NCI-H748 treated with DMSO at 0.1 percent for 48 hours (cell line): ENCODE results near the gene TMEM115.
A peak's percentile ranks its signal among the peaks of the same experiment; 100 is the strongest.

Experiments
- DNase-seq: peaks from one replicate; lab custom pipeline; 2025; lab: John Stamatoyannopoulos, UW

The TMEM115 gene, protein sequence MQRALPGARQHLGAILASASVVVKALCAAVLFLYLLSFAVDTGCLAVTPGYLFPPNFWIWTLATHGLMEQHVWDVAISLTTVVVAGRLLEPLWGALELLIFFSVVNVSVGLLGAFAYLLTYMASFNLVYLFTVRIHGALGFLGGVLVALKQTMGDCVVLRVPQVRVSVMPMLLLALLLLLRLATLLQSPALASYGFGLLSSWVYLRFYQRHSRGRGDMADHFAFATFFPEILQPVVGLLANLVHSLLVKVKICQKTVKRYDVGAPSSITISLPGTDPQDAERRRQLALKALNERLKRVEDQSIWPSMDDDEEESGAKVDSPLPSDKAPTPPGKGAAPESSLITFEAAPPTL

DNA sequence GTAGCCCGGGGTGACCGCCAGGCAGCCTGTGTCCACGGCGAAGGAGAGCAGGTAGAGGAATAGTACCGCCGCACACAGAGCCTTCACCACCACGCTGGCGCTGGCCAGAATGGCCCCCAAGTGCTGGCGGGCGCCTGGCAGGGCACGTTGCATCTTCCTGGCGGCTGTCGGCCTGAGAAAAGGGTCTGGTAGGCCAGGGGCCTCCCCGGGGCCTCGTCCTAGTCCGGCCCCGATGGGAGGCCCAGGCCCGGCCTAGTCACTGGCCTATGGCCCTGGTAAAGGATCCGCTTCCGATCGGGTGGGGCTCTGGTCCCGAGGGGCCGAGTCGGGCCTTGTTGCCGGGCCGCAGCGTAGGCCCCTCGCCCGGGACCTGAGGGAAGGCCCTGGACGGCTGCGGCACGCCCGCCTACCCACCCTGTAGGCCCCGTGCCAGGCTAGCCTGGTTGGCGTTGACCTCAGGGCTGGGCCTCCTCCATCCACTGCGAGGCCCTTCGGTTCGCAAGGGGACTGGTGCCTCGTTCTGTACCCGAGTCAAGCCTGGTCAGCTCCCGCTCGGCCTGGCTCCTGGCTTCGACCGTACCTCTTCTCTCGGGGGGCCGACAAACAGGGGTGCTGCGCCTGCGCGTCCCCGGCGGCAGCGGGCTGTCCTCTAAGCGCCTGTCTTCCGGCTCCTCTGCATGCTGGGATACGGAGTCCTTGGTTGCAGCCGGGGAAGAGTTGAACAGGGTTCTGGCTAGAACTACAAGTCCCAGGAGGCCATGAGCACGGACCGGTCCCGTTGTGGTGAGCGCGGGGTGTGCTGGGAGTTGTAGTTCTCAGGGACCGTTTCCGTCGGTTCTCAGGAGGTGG, at the start of gene TMEM115:
Gene TMEM115 (minus strand): TSS at position 611 of the 849 bp plus-strand sequence. CDS start 458 bp downstream, at position 153.
- DNase-seq, result peak; percentile 92

DNA sequence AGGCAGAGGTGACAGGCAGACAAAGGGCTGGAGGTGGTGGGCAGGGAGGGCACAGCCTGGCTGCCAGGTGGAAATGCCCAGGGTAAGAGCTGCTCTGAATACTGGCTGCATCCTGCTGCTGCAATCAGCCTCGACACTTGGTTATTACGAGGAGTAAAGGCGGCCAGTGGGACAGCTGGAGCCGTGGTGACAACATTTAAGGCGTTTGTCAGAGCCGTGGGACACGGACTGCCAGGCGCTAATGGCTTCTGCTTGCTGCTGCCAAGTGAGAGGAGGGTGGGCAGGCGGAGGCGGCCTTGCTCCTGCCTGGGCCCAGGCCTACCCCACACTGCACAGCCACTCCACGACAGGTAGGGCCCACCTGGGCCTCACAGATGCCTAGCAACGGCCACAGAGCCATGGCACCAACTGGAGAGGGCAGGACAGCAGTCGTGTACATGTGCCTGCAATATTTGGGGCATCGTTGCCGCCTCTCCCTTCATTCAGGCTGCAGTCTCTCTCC, 49.2 kb upstream of the TMEM115 start:
- DNase-seq, result no peak

DNA sequence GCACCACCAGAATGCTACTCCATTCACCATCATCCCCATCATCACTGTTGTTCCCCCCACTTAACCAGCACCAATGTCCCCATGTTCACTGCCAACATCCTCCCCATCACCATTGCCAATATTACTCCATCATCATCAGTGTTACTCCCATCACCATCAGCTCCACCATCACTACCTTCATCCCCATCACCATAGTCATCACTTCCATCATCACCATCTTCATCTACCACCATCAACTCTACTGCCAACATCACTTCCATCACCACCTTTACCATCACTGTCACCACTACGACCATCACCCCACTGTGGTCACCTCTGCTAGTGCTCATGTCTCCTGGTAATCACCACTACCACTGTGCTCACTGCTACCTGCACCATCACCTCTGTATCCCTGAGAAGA, 47.2 kb upstream of the TMEM115 start:
- no peak for DNase-seq

DNA sequence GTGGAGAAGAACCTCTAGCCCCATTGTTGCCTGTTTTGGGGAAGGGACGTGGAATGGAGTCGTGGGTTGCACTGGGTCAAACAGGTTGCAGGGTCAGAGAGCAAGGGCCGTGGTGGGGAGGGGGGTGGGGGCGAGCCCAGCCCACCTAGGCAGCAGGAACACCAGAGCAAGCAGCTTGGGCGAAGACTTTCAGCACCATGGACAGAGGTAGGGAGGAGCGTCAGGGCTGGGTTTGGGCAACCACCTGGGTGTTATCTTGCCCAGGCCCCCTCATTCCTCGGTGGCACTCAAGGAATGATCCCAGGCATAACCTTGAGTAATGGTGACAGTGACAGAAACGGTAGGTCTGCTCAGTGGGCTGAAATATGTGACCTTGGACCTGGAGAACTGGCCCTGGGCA, 45.9 kb upstream of the TMEM115 start:
- no peak for DNase-seq

DNA sequence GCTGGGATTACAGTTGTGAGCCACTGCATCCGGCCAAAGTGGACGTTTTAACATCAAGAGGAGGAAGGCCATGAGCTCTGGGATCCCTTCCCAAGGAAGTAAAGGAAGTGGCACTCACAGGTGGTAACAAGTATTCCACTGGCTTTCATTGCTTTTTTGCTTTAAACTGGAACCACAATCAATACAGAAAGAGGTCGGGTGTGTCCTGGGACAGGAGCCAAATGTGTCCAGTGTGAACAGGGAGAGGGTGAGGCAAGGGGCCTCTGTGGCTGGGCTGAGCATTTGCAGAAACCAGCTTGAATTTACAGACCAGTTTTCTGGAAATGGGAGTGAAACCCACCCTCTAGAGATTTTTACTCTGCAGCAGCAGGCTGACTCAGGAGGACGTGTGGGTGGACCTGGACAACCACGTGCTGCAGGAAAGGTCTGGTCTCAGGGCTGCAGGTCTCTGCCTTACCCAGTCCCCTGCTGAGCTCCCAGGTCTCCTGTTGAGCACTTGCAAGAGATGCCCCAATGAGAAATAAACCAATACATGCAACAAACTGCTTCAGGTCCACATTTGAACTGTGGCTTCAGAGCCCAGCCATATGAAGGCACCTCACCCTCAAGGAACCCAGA, 42.8 kb upstream of the TMEM115 start:
- no peak for DNase-seq

DNA sequence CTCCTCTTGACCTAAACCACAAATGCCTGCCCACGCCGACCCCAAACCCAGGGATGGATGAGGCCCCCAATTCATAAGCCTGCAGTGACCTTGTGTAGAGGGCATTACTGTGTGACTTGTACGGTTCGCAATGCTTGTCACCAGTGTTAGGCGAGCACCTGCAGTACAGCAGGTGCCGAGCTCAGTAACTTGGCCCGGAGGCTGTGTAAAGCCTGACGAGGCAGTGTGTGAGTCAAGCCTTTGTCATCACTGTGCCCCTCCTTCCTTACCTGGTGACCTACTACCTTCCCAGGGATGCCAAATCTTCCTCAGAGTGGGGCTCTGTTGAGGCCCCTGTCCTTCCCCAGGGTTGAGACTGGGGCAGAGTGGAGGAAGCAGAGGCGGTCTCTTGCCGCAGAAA, 37.2 kb upstream of the TMEM115 start:
- DNase-seq, result no peak

DNA sequence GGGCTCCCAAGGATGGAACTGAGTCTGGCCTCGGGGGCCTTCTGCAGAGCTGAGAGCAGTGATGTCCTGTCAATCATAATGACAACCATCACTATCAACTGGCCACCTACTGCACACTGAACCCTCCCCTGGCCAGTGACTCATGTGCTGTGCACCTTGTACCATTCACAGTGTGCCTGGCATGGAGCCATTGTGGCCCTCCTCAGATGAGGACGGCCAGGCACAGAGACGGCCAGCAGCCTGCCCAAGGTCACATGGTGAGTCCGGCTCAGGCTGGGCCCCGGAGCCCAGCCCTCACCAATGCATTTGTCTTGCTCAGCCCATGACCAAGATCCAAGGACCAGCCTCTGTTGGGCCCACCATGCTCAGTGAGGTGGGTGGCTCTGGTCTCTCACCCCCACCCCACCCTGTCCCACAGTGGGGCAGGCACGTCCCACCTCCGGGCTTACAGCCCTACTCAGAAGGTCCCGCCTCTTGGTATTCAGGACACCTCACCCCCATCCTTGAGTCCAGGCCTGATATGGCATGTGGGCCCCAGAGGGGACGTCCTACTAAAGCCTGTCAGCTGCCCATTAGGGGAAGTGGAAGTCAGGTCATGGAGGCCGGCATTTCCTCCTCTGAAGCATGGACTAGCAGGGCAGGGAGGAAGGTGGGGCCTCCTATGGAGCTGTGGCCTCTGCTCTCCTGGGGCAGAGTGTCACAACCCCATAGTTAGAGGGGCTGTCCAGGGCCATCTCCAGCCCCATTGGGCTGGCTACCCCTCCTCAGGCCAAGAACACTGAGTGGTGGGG, 35.9 kb upstream of the TMEM115 start:
- DNase-seq, result no peak

- no peak for DNase-seq
Measured at GRCh38 chr3:50393061-50393460, 33.7 kb upstream of the TMEM115 start.

- no peak for DNase-seq
Measured at GRCh38 chr3:50392101-50392715, 32.9 kb upstream of the TMEM115 start.

GRCh38 chr3:50390508-50391224, 31.3 kb upstream of the TMEM115 start:
- no peak for DNase-seq

DNA sequence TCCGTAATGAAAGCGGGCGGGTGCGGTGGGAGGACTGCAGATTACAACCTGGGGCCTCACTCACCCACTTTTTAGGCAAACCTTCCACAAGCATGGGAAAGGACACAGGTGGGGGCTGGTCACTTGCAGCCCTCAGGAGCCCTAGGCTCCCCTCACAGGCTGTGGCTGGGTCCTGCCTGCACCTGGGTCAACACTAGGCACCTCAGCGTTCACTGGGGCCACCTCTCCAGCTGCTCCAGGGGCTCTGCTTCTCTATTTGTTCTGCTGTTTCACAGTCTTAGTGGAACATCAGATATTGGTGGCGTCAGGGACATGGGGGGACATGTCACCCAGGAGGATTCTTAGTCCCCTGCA, 30.1 kb upstream of the TMEM115 start:
- DNase-seq, result no peak

GRCh38 chr3:50388720-50389413, 29.5 kb upstream of the TMEM115 start:
- no peak for DNase-seq

DNA sequence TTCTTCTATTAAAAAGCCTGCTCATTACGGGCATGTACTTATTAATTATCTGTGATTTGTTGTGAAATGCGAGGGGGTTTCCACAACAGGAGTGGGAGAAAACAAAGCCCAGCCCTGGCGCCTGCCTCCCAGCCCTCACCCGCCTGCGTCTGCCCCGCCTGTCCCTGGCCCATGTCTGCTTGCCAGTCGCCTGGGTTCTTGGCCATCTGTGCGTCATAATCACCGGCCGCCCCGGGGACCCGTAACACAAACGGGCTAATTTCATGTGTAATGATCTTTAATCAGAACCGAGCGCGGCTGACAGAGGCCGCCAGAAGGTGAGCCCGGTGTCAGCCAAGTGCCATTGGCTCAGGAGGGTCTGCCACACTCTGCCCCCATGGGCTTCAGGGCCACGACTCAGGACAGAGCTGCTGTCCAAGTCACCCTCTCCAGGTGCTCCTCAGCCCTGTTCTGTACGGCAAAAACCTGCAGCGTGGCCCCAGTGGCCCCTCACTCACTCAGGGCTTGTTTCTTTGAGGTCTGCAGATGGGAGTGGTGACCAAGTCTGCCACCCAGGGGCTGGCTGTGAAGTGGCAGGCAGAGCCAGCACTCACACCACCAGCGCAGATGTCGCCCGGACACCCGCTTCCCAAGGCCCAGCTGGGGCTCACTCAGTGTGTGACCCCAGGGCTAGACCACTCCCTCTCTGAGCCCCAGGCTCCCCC, 28.8 kb upstream of the TMEM115 start:
- no peak for DNase-seq

DNA sequence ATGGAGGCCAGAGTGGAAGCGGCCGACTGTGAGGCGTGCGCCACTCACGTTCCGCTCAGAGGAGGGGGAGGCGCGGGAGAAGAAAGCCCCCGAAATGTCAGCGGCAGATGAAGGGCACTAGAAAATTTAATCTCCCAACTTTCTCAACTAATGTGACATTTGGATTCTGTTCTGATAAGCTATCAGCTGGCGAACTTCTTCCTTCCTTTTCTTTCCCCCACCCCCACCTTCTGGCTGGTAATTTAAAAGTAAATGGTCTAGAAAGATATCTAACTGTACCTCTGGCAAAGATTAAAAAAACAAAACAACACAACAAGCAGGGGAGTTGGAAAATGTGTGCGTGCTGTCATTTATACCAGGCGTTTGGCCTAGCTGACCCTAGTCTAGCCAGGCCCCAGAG, 26.4 kb upstream of the TMEM115 start:
- DNase-seq, result no peak

GRCh38 chr3:50383750-50384149, 24.4 kb upstream of the TMEM115 start:
- DNase-seq, result no peak

DNA sequence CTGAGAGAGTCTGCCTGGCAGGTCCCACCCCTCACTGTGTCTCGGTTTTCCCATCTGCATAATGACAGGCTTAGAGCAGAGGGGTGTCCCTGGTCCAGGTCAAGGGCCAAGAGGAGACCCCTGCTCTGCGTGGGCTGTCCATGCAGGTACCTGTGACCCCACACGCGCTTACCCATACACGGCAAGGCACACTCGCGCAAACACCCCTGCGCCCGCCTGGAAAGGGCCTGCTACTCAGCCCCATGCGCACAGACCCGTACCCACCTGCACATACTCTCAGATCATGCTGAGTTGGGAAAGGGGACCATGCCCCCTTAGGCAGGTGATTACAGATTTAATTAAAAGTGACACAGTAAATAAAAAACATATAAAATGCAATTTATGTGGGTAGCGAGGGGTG, 23.4 kb upstream of the TMEM115 start:
- DNase-seq, result no peak

DNA sequence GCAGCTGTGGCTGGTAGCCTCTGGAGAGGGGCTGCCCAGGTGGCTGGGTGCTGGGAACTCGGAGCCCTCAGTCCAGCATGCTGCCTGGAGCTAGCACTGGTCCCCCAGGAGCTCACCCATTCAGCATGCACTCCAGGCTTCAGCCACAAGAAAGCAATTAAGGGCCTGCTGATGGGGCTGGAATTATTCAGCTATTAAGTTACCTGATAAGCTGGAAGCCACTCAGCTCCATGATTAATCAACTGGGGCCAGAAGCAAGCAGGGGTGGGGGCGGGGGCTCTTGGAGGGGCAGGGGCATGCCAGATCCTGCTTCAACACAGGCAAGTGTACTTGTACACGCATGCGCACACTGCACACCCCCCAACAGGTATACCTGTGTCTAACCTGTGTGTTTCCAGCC, 22.1 kb upstream of the TMEM115 start:
- DNase-seq, result no peak

GRCh38 chr3:50380405-50381085, 21.2 kb upstream of the TMEM115 start:
- DNase-seq, result no peak

DNA sequence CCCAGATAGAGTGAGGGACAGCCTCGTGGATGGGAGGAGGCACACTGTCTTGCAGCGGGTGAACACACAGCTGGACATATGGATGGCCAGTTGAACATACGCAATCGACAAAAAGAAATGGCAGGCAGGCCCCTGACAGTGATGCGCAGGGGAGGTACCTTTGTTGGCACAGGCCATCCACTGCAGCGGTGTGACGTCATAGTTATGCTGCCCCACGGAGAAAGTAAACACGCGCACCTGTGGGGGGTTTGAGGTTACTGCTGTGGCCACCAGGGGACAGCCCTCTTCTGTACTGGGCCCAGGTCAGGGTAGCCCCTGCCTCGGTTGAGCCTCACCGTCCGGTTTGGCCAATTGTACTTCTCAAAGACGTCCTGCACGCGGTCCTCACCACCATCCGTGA, 19.4 kb upstream of the TMEM115 start:
- no peak for DNase-seq
